ENCODE results near the gene GIMAP5. TPM values are rescaled to one million over a fixed set of nuclear protein-coding genes. Genes with fewer than 3 reads are reported as not detected.

GIMAP5 gene
- total RNA-seq, 1 donor from 2014 or later, result 89.3 TPM

DNA sequence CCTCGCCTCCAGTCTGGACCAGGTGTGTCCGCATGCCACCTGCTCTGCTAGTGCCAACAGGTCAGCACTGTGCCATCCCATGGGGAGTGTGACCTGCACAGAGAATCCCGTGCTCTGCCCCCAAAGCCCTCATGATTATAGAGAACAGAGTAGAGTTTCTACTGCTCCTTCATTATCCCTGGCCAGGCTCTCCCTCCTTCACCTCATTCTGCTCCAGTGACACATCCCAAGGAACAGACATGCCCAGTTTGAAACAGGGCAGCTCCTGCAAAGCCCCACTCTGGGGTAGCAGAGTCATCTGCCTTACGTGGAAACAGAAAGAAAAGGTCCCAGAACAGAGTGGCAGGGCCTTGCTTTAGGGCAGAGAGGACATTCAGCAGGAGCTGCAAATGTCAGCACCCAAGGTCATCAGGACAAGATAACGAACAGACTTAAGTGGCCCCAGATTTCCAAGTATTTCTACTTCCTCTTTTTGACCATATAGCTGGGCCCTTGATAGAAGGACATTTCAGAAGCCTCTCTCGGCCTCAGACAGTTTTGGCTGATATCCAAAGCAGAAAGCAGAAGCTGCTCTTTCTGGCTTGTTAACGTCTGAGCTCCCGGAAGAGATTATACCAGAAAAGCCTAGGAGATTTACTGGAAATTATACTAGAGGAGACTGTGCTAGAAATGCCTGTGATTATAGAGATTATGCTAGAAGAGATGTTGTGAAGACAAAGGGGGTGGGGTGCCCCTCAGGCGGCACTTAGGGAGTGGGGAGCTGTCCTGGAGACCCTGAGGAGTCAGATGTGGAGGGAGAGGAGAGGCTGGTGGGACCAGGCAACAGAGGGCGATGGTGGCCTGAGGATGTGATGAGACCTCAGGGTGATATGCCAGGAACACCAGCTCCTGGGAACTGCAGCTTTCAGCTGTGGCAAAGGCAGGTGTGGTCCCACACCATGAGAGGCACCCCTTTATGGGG, 50.4 kb downstream of the GIMAP5 start:
- Histone ChIP-seq H3K27me3 (no peaks in the 10 kb centered on the region), H3K9me3 (no peaks in the 10 kb centered on the region), H3K4me3 (no peak overlapping the region), H3K4me1 (no peaks in the 10 kb centered on the region), H3K27ac (peak overlapping the region; percentile 38 to 50), H3K36me3 (no peaks in the 10 kb centered on the region)
- DNase-seq (ENCODE audit: low spot score in 2 of 2), result no peak
- intact Hi-C loops (cut with DNase I), result no loop called here
- TF ChIP-seq, protein P1, sequence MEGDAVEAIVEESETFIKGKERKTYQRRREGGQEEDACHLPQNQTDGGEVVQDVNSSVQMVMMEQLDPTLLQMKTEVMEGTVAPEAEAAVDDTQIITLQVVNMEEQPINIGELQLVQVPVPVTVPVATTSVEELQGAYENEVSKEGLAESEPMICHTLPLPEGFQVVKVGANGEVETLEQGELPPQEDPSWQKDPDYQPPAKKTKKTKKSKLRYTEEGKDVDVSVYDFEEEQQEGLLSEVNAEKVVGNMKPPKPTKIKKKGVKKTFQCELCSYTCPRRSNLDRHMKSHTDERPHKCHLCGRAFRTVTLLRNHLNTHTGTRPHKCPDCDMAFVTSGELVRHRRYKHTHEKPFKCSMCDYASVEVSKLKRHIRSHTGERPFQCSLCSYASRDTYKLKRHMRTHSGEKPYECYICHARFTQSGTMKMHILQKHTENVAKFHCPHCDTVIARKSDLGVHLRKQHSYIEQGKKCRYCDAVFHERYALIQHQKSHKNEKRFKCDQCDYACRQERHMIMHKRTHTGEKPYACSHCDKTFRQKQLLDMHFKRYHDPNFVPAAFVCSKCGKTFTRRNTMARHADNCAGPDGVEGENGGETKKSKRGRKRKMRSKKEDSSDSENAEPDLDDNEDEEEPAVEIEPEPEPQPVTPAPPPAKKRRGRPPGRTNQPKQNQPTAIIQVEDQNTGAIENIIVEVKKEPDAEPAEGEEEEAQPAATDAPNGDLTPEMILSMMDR (IDR thresholded peaks at IDR 0.05), result no peak

- TF ChIP-seq, protein P1 (IDR thresholded peaks at IDR 0.05), result no peak
- no peak for DNase-seq (ENCODE audit: low spot score in 2 of 2)
- Histone ChIP-seq H3K4me1 (no peaks in the 10 kb centered on the region), H3K27me3 (no peaks in the 10 kb centered on the region), H3K4me3 (no peak overlapping the region), H3K36me3 (no peaks in the 10 kb centered on the region), H3K9me3 (no peaks in the 10 kb centered on the region), H3K27ac (peak overlapping the region; percentile 38 to 50)
- intact Hi-C loops (cut with DNase I), result no loop called here
Measured at GRCh38 chr7:150788474-150789269, 51.5 kb downstream of the GIMAP5 start.

GRCh38 chr7:150790416-150791075, 53.3 kb downstream of the GIMAP5 start:
- Histone ChIP-seq H3K36me3 (no peaks in the 10 kb centered on the region), H3K4me1 (no peaks in the 10 kb centered on the region), H3K4me3 (no peak overlapping the region), H3K27me3 (no peaks in the 10 kb centered on the region), H3K27ac (no peak overlapping the region), H3K9me3 (no peaks in the 10 kb centered on the region)
- TF ChIP-seq, protein P1 (IDR thresholded peaks at IDR 0.05), result no peak
- DNase-seq (ENCODE audit: low spot score in 2 of 2), result no peak
- intact Hi-C loops (cut with DNase I), result no loop called here

DNA sequence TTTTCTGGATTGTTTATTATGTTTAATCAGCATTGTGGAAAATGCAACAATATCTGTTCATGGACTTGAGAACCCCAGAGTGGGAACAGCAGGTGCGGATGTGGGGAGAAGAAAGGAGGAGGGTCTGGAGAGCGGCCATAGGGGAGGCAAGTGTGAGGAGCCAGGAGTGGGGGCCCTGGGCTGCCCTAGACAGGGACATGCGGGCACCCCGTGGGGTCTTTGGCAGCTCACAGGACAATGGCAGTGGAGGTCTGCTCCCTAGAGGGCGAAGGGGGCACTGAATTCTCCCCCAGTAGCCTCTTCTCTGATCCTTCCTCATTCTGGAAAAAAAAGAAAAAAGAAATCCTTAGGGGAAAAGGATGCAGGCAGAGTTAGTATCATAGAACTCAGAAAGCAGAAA, 54.1 kb downstream of the GIMAP5 start:
- Histone ChIP-seq H3K27ac (no peak overlapping the region), H3K27me3 (no peaks in the 10 kb centered on the region), H3K36me3 (no peaks in the 10 kb centered on the region), H3K4me3 (no peak overlapping the region), H3K4me1 (no peaks in the 10 kb centered on the region), H3K9me3 (no peaks in the 10 kb centered on the region)
- TF ChIP-seq, protein P1 (IDR thresholded peaks at IDR 0.05), result no peak
- DNase-seq (ENCODE audit: low spot score in 2 of 2), result no peak
- intact Hi-C loops (cut with DNase I), result no loop called here

DNA sequence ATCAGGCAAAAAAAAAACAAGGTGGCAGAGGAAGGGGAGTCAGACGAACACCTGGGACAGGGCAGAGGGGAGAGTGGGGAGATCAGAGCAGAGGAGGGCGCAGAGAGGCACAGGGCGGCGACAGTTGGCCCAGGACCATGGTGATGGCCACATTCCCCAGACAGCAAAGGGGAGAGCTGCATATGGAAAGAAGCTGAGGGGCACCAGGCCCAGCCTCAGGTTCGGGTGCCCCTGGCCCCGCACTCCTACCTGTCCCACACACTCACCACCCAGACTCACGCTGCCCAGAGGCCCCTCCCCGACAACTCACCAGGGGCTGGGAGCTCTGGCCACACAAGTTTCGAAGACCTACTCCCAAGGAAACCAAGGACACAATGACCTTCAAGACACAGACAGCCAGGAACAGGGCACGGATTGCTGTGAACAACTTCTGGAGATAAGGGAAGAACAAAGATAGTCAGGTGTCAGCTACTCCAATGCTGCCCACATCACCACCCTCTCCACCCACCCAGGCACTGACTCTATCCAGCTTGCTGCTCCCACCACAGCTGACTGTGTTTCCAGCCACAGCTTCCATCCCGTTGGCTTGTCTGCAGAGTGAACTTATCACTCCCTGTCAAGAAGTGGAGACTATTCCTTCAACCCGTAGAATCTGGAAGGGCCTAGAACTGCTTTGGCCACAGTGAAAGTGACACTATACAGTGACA, 54.7 kb downstream of the GIMAP5 start:
- Histone ChIP-seq H3K4me1 (no peaks in the 10 kb centered on the region), H3K27me3 (no peaks in the 10 kb centered on the region), H3K9me3 (no peaks in the 10 kb centered on the region), H3K4me3 (no peak overlapping the region), H3K27ac (no peak overlapping the region), H3K36me3 (no peaks in the 10 kb centered on the region)
- intact Hi-C loops (cut with DNase I), result no loop called here
- TF ChIP-seq, protein P1 (IDR thresholded peaks at IDR 0.05), result no peak
- no peak for DNase-seq (ENCODE audit: low spot score in 2 of 2)

Data from ascending aorta (tissue), 2 donors.